HG02798 (cell line): ENCODE measurements around the gene OVOL2.
"Not testable (repeated sequence)": the region's sequence is repeated elsewhere in the genome, so short reads cannot be mapped to it uniquely, and the experiment has no call there.

Experiments
- ATAC-seq: cut with Tn5 transposase; IDR thresholded peaks from one replicate; pipeline ENCODE4 v1.9.1; 2021; ENCODE audit warnings: mild to moderate bottlenecking; ENCODE audit not compliant: unreplicated experiment, poor library complexity

OVOL2 gene

GRCh38 chr20:18057101-18057993 lies at the start of gene OVOL2:
Gene OVOL2, minus strand, starts transcription at chr20:18057916. Its CDS starts 282 bp downstream, at chr20:18057634.
- ATAC-seq, result no peak

GRCh38 chr20:18103497-18103896 lies 45.8 kb upstream of the OVOL2 start:
- ATAC-seq, result no peak

- no peak for ATAC-seq
These were observed 43.6 kb upstream of the OVOL2 start for GRCh38 chr20:18101125-18101810.

- not testable (repeated sequence) for ATAC-seq
These were observed 42.9 kb upstream of the OVOL2 start for GRCh38 chr20:18100569-18100968.

- ATAC-seq, result no peak
These were observed 36.5 kb upstream of the OVOL2 start for GRCh38 chr20:18094191-18094590.

GRCh38 chr20:18093388-18093787 lies 35.7 kb upstream of the OVOL2 start:
- ATAC-seq, result no peak

GRCh38 chr20:18092890-18093289 lies 35.2 kb upstream of the OVOL2 start:
- no peak for ATAC-seq

- ATAC-seq, result no peak
These were observed 33.9 kb upstream of the OVOL2 start for GRCh38 chr20:18091623-18092022.

GRCh38 chr20:18090477-18090876 lies 32.8 kb upstream of the OVOL2 start:
- no peak for ATAC-seq

- ATAC-seq, result no peak
These were observed 32.3 kb upstream of the OVOL2 start for GRCh38 chr20:18090044-18090443.

- ATAC-seq, result not testable (repeated sequence)
These were observed 31.1 kb upstream of the OVOL2 start for GRCh38 chr20:18088841-18089240.

- not testable (repeated sequence) for ATAC-seq
These were observed 30.6 kb upstream of the OVOL2 start for GRCh38 chr20:18088298-18088697.

- no peak for ATAC-seq
These were observed 29.3 kb upstream of the OVOL2 start for GRCh38 chr20:18087054-18087453.

- not testable (repeated sequence) for ATAC-seq
These were observed 23.1 kb upstream of the OVOL2 start for GRCh38 chr20:18080836-18081235.

GRCh38 chr20:18079756-18080353 lies 22.1 kb upstream of the OVOL2 start:
- ATAC-seq, result no peak

GRCh38 chr20:18077157-18077556 lies 19.4 kb upstream of the OVOL2 start:
- ATAC-seq, result no peak

- ATAC-seq, result no peak
These were observed 14.8 kb upstream of the OVOL2 start for GRCh38 chr20:18072532-18072931.

- no peak for ATAC-seq
These were observed 9.0 kb upstream of the OVOL2 start for GRCh38 chr20:18066421-18067333.

- no peak for ATAC-seq
These were observed 6.0 kb upstream of the OVOL2 start for GRCh38 chr20:18063676-18064075.

GRCh38 chr20:18059603-18060002 lies 1.9 kb upstream of the OVOL2 start:
- ATAC-seq, result no peak
